Psoas muscle (tissue), 8 donors: Measurements from ENCODE around the gene NDUFB5. TPM values are rescaled to one million over a fixed set of nuclear protein-coding genes. Genes with fewer than 3 reads are reported as not detected.

ENCODE experiments used
- ATAC-seq, 4 donors: fragments of 200-7000 bp; cut with Tn5 transposase; one replicate each; pipeline ENCODE4 v1.9.1; 2020; ENCODE audit warnings: moderate library complexity in 3 of 4, mild to moderate bottlenecking in 2 of 4
- DNase-seq, 2 donors: peaks; one replicate each; pipeline ENCODE4 v3.0.0-alpha.2; 2020
- H3K27ac ChIP-seq: fragments of 200-600 bp; one replicate; pipeline ENCODE4 v1.8.0; 2022
- H3K27me3 ChIP-seq, 3 donors: fragments of 200-600 bp in 1 of 3; one replicate each; pipeline versions ENCODE4 v1.6.1 to v1.8.0; 2013 to 2022; ENCODE audit warnings: low read length in 2 of 3, mild to moderate bottlenecking in 2 of 3, moderate library complexity in 1 of 3; ENCODE audit not compliant: insufficient read depth in 3 of 3
- H3K36me3 ChIP-seq, 2 donors: fragments of 200-600 bp in 1 of 2; one replicate each; pipeline versions ENCODE4 v1.6.1 to v1.8.0; 2013 to 2022; ENCODE audit warnings: low read depth in 1 of 2, mild to moderate bottlenecking in 1 of 2, moderate library complexity in 1 of 2; ENCODE audit not compliant: insufficient read depth in 1 of 2
- H3K4me1 ChIP-seq: fragments of 200-600 bp; one replicate; pipeline ENCODE4 v1.8.0; 2022
- H3K4me3 ChIP-seq: fragments of 200-600 bp; one replicate; pipeline ENCODE4 v1.8.0; 2022; ENCODE audit warnings: mild to moderate bottlenecking
- H3K9me3 ChIP-seq: fragments of 200-600 bp; one replicate; pipeline ENCODE4 v1.8.0; 2022
- CTCF ChIP-seq: fragments of 200-600 bp; IDR thresholded peaks from one replicate; pipeline ENCODE4 v1.8.0; 2022; ENCODE audit warnings: antibody characterized with exemption
- WGBS, 3 donors: extraction: QIAGEN DNeasy Blood & Tissue Kit; methylation state at CpG; one replicate each; pipeline versions ENCODE4 v1.1.6 to v1.1.7; 2013; 5-methylcytosine and 5-hydroxymethylcytosine counted together
- intact Hi-C, 2 donors: fragments of 100-400 bp; cut with DNase I; formaldehyde crosslinking; loops; one replicate each; pipeline versions ENCODE4 v1.11.0 to v1.14.2; 2022
- polyA plus RNA-seq, 3 donors: library from polyadenylated mRNA; stranded (reverse); fragments of 200-250 nt; gene quantifications; one replicate each; pipeline ENCODE4 v1.2.3, GENCODE V29; 2013
- total RNA-seq, 4 donors: library from RNA; stranded (reverse); fragmentation: NEBNext Ultra II Directional in 2 of 4; extraction: Animal tissue kit (Norgen Biotek cat#: 25700) in 2 of 4; gene quantifications; one replicate each; pipeline versions ENCODE4 v1.2.1 to v1.2.4, GENCODE V29; 2021 to 2023
- donor health status: healthy with polysubstance abuse.
- donor health status: DM: no; HTN: no; CAD: no; lungs with moderate emphysema.
- donor health status: Bipolar disorder and iron deficiency.
- donor health status: healthy.
- donor health status: DM: yes; HTN: yes; CAD: no.
- donor health status: DM: no; HTN: no; CAD: no.
- donor health status: DM: no; HTN: no; CAD: no.
- donor health status: DM: yes; HTN: yes; CAD: no.

NDUFB5 gene
- total and polyA plus RNA-seq, 7 donors, result 147 to 261 (median 181) TPM

GRCh38 chr3:179615458-179616173 is 11.0 kb downstream of the NDUFB5 start:
- Histone ChIP-seq H3K27me3 (no peaks in the 10 kb centered on the region), H3K36me3 (peaks cover 3 to 70% of the 10 kb centered on the region in 2 donors), H3K4me1 (no peaks in the 10 kb centered on the region), H3K4me3 (no peak overlapping the region), H3K9me3 (peaks cover 2% of the 10 kb centered on the region), H3K27ac (no peak overlapping the region)
- DNase-seq (no peak), ATAC-seq (no peak)
- no peak for TF ChIP-seq CTCF
- 74 to 75% (median 74%) methylated on average over 4 of the region's 4 CpGs for WGBS, 3 donors
- intact Hi-C loops, result no loop called here

- Histone ChIP-seq H3K9me3 (peaks cover 5% of the 10 kb centered on the region), H3K4me3 (no peak overlapping the region), H3K27me3 (no peaks in the 10 kb centered on the region), H3K36me3 (peaks cover 6 to 91% of the 10 kb centered on the region in 2 donors), H3K27ac (no peak overlapping the region), H3K4me1 (no peaks in the 10 kb centered on the region)
- DNase-seq, result no peak
- WGBS, 3 donors, result 94 to 97% (median 94%) methylated on average over 2 of the region's 2 CpGs
- intact Hi-C loops, result no loop called here
- no peak for ATAC-seq
- no peak for TF ChIP-seq CTCF
Measured at GRCh38 chr3:179622023-179622422, 17.4 kb downstream of the NDUFB5 start.

- WGBS, 3 donors, result 87 to 90% (median 90%) methylated on average over 3 of the region's 3 CpGs
- Histone ChIP-seq H3K27me3 (no peaks in the 10 kb centered on the region), H3K36me3 (peaks cover 6 to 71% of the 10 kb centered on the region in 2 donors), H3K4me1 (no peaks in the 10 kb centered on the region), H3K27ac (no peak overlapping the region), H3K9me3 (peaks cover 5% of the 10 kb centered on the region), H3K4me3 (no peak overlapping the region)
- no peak for ATAC-seq
- no peak for TF ChIP-seq CTCF
- intact Hi-C loops, result no loop called here
- no peak for DNase-seq
Measured at GRCh38 chr3:179624451-179624850, 19.9 kb downstream of the NDUFB5 start.

DNA sequence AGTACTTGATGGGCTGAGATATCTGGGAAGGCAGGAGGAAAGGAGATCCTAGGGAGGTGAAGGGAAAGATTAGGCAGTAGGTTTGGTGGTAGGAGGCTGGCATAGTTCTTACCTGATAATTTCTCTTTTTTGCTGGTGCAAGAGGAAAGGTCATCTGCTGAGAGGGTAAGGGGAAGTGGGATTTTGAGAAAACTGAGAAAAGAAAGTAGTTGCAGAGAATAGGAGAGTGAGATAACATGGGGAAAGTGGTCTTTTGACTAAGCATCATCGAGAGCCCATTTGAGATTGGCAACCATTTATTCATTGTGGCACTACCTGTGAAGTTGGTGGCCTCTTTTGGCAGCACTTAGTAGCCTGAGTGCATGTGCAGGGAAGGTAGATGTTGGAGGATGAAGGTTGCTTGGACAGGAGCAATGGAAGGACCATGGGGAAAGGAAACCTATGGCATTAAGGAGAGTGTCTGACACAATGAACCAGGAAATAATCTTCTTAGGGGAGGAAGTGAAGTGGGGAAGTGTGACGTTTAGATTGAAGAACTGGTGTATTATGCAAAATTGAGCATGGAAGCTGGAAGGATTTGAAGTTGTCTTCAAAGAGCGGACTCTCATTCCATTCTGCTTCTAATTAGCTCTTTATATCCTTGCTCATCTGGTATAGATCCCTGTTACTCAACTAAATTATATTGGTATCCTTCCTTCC is 26.3 kb downstream of the NDUFB5 start:
- no peak for DNase-seq
- Histone ChIP-seq H3K27me3 (no peaks in the 10 kb centered on the region), H3K36me3 (peaks cover 3 to 13% of the 10 kb centered on the region in 2 donors), H3K9me3 (no peaks in the 10 kb centered on the region), H3K4me1 (no peaks in the 10 kb centered on the region), H3K27ac (no peak overlapping the region), H3K4me3 (no peak overlapping the region)
- WGBS, 3 donors, result 80 to 83% (median 82%) methylated on average over 3 of the region's 3 CpGs
- no peak for TF ChIP-seq CTCF
- intact Hi-C loops, result no loop called here
- ATAC-seq, result no peak
